ENCODE results near the gene RFX2. TPM values are rescaled to one million over a fixed set of nuclear protein-coding genes. Genes with fewer than 3 reads are reported as not detected.

RFX2 gene
- total RNA-seq, 1 experiment from 2014 or later, result 3.7 TPM

GRCh38 chr19:6098574-6098973, 11.7 kb downstream of the RFX2 start:
- Histone ChIP-seq H3T11ph (ENCODE audit: low read length) (no peak overlapping the region), H3K4me1 (ENCODE audit: insufficient read depth, low read length) (no peaks in the 10 kb centered on the region), H4K8ac (replicated peaks; ENCODE audit: insufficient read length, low read depth, low read length) (no peak overlapping the region), H2BK12ac (ENCODE audit: insufficient read length, low read depth, low read length) (no peak overlapping the region), H3K14ac (ENCODE audit: insufficient read depth, low read length) (no peak overlapping the region), H3K4me2 (ENCODE audit: insufficient read depth, insufficient read length, low read length) (no peak overlapping the region), H3K9ac (ENCODE audit: extremely low read depth, insufficient read length, low read length) (no peak overlapping the region), H4K5ac (ENCODE audit: insufficient read length, low read depth, low read length) (no peak overlapping the region), H3K9me3 (ENCODE audit: control insufficient read depth, low read depth, low read length) (no peaks in the 10 kb centered on the region), H3K79me1 (ENCODE audit: insufficient read depth, low read depth, low read length, poor library complexity, severe bottlenecking) (no peaks in the 10 kb centered on the region), H3K27me3 (ENCODE audit: insufficient read depth, low read length) (no peaks in the 10 kb centered on the region), H2AFZ (ENCODE audit: low read length) (no peak overlapping the region), H2BK120ac (ENCODE audit: low read depth, low read length, poor library complexity, severe bottlenecking) (no peak overlapping the region), H3K56ac (ENCODE audit: insufficient read length, low read depth, low read length) (no peak overlapping the region), H2BK5ac (ENCODE audit: insufficient read length, low read length) (no peak overlapping the region), H2BK20ac (ENCODE audit: low read depth, low read length, poor library complexity, severe bottlenecking) (no peak overlapping the region), H3K4ac (ENCODE audit: low read depth, low read length) (no peak overlapping the region), H2AK5ac (ENCODE audit: insufficient read length, low read length) (no peak overlapping the region), H3K27ac (ENCODE audit: insufficient read length, low read depth, low read length) (no peak overlapping the region), H3K23me2 (ENCODE audit: insufficient read length, low read depth, low read length, poor library complexity, severe bottlenecking) (no peaks in the 10 kb centered on the region), H4K20me1 (ENCODE audit: control insufficient read depth, insufficient read depth, insufficient read length) (no peaks in the 10 kb centered on the region), H3K23ac (ENCODE audit: insufficient read length, low read depth, low read length) (no peak overlapping the region), H3K18ac (ENCODE audit: insufficient read length, low read depth, low read length) (no peak overlapping the region), H4K91ac (ENCODE audit: insufficient read length, low read depth, low read length) (no peak overlapping the region), H3K79me2 (ENCODE audit: insufficient read depth, low read length) (no peaks in the 10 kb centered on the region), H2BK15ac (ENCODE audit: low read depth, low read length) (no peak overlapping the region)
- Mint-ChIP-seq H3K4me1 (peaks cover 6% of the 10 kb centered on the region in 2 experiments; a peak in 3 of 4 replicates), H3K9me3 (no peaks in the 10 kb centered on the region), H3K4me3 (no peak overlapping the region), H3K36me3 (ENCODE audit: insufficient read depth in 1 of 3, low read depth in 3 of 3) (no peaks in the 10 kb centered on the region), H3K27ac (no peak overlapping the region), H3K27me3 (ENCODE audit: low read depth) (peaks cover 9% of the 10 kb centered on the region)
- no CpG with 5 or more reads among the region's 5 CpGs for WGBS (ENCODE audit: extremely low coverage, insufficient read length, low lambda C conversion rate)
- no peak for DNase-seq
- no peak for TF ChIP-seq CTCF (conservative IDR thresholded peaks at IDR 0.05)
